Activated CD4-positive, alpha-beta memory T cell treated with anti-CD3 and anti-CD28 coated beads, Interleukin-2, amount 10 ng/mL, durations not matched to agents 7 days and 5 days (primary cell): Measurements from ENCODE around the gene CXCL17. TPM values are rescaled to one million over a fixed set of nuclear protein-coding genes. Genes with fewer than 3 reads are reported as not detected.

Experiments used
- CTCF ChIA-PET: fragments of 350-600 bp; sonication (Branson Sonifier 250); formaldehyde crosslinking; loops from one replicate; lab custom pipeline; 2021; ENCODE audit warnings: antibody characterized with exemption, inconsistent platforms; lab: Charles Lee
- POLR2A ChIA-PET: fragments of 350-600 bp; sonication (Branson Sonifier 250); formaldehyde crosslinking; loops from one replicate; lab custom pipeline; 2021; ENCODE audit warnings: antibody characterized with exemption; lab: Charles Lee
- DNase-seq: peaks from one replicate; pipeline ENCODE4 v3.0.0-alpha.2; 2020
- H3K27ac Mint-ChIP-seq: one replicate; pipeline ENCODE4 v1.8.0; 2021; ENCODE audit warnings: mild to moderate bottlenecking, mixed read lengths
- H3K27me3 Mint-ChIP-seq: one replicate; pipeline ENCODE4 v1.8.0; 2021; ENCODE audit warnings: mixed read lengths
- H3K36me3 Mint-ChIP-seq: one replicate; pipeline ENCODE4 v1.8.0; 2021; ENCODE audit warnings: low read depth, mixed read lengths
- H3K4me1 Mint-ChIP-seq: one replicate; pipeline ENCODE4 v1.8.0; 2021; ENCODE audit warnings: mixed read lengths
- H3K4me3 Mint-ChIP-seq: one replicate; pipeline ENCODE4 v1.8.0; 2021; ENCODE audit warnings: mild to moderate bottlenecking, mixed read lengths
- H3K9me3 Mint-ChIP-seq: one replicate; pipeline ENCODE4 v1.8.0; 2021; ENCODE audit warnings: mixed read lengths
- total RNA-seq, 2 experiments: library from RNA; stranded (reverse); gene quantifications; one replicate each; pipeline ENCODE4 v1.2.3, GENCODE V29; 2021

CXCL17 gene
- total RNA-seq, 2 experiments from 2014 or later: not detected

GRCh38 chr19:42421591-42422031, 21.1 kb downstream of the CXCL17 start:
- no peak overlapping the region for H3K27ac Mint-ChIP-seq
- H3K9me3 Mint-ChIP-seq: no peaks in the 10 kb centered on the region
- ChIA-PET CTCF (interaction anchor here (1.2 to 2.7 kb wide), 5 partner anchors 17 to 313 kb away, joined by 4 to 18 read pairs (median 4); no protein-coding TSS in a partner anchor), POLR2A (no interaction called here)
- peaks cover 4% of the 10 kb centered on the region for H3K27me3 Mint-ChIP-seq
- peaks cover 4% of the 10 kb centered on the region for H3K36me3 Mint-ChIP-seq
- DNase-seq: no peak
- H3K4me3 Mint-ChIP-seq: peak overlapping the region; percentile 87
- H3K4me1 Mint-ChIP-seq: peaks cover 42% of the 10 kb centered on the region

- Mint-ChIP-seq H3K4me3 (no peak overlapping the region), H3K27ac (peak overlapping the region; percentile 18), H3K4me1 (peaks cover 42% of the 10 kb centered on the region), H3K36me3 (peaks cover 4% of the 10 kb centered on the region), H3K27me3 (peaks cover under 1% of the 10 kb centered on the region), H3K9me3 (no peaks in the 10 kb centered on the region)
- DNase-seq: no peak
- ChIA-PET CTCF (interaction anchor here (1.2 to 4.3 kb wide), 9 partner anchors 13 to 312 kb away, joined by 4 to 35 read pairs (median 8); partner anchors contain the start of gene CEACAM1), POLR2A (no interaction called here)
These were observed 21.6 kb downstream of the CXCL17 start for GRCh38 chr19:42421101-42421500.

- peak overlapping the region; percentile 49 for H3K27ac Mint-ChIP-seq
- H3K27me3 Mint-ChIP-seq: no peaks in the 10 kb centered on the region
- ChIA-PET CTCF (interaction anchor here (0.6 to 4.3 kb wide), 21 partner anchors 12 to 1162 kb away, joined by 3 to 35 read pairs (median 6); partner anchors contain the start of genes CEACAM1 and POU2F2), POLR2A (interaction anchor here (0.9 to 1.4 kb wide), 5 partner anchors 14 to 109 kb away, joined by 3 to 4 read pairs (median 3); no protein-coding TSS in a partner anchor)
- peaks cover 4% of the 10 kb centered on the region for H3K36me3 Mint-ChIP-seq
- peak; percentile 85 for DNase-seq
- no peak overlapping the region for H3K4me3 Mint-ChIP-seq
- H3K9me3 Mint-ChIP-seq: no peaks in the 10 kb centered on the region
- peaks cover 42% of the 10 kb centered on the region for H3K4me1 Mint-ChIP-seq
These were observed 22.6 kb downstream of the CXCL17 start for GRCh38 chr19:42420055-42420544.

- peaks cover 40% of the 10 kb centered on the region for H3K4me1 Mint-ChIP-seq
- no peaks in the 10 kb centered on the region for H3K27me3 Mint-ChIP-seq
- peaks cover 4% of the 10 kb centered on the region for H3K36me3 Mint-ChIP-seq
- ChIA-PET POLR2A (interaction anchor here (1.0 to 1.4 kb wide), 4 partner anchors 19 to 110 kb away, joined by 3 to 4 read pairs (median 4); no protein-coding TSS in a partner anchor), CTCF (interaction anchor here (1.1 to 4.3 kb wide), 10 partner anchors 12 to 110 kb away, joined by 3 to 35 read pairs (median 10); partner anchors contain the start of gene CEACAM1)
- no peak overlapping the region for H3K4me3 Mint-ChIP-seq
- no peak for DNase-seq
- H3K9me3 Mint-ChIP-seq: no peaks in the 10 kb centered on the region
- no peak overlapping the region for H3K27ac Mint-ChIP-seq
These were observed 23.4 kb downstream of the CXCL17 start for GRCh38 chr19:42419309-42419708.

- Mint-ChIP-seq H3K27ac (no peak overlapping the region), H3K36me3 (peaks cover 14% of the 10 kb centered on the region), H3K27me3 (no peaks in the 10 kb centered on the region), H3K4me3 (no peak overlapping the region), H3K4me1 (peaks cover 3% of the 10 kb centered on the region), H3K9me3 (no peaks in the 10 kb centered on the region)
- CTCF ChIA-PET: interaction anchor here (1.1 kb wide), 1 partner anchor 10 kb away, joined by 3 read pairs; no protein-coding TSS in a partner anchor
- DNase-seq: no peak
- POLR2A ChIA-PET: interaction anchor here (1.0 kb wide), 1 partner anchor 15 kb away, joined by 4 read pairs; no protein-coding TSS in a partner anchor
These were observed 30.1 kb downstream of the CXCL17 start for GRCh38 chr19:42412661-42413076.

GRCh38 chr19:42412227-42412626, 30.5 kb downstream of the CXCL17 start:
- Mint-ChIP-seq H3K27ac (no peak overlapping the region), H3K36me3 (peaks cover 16% of the 10 kb centered on the region), H3K27me3 (no peaks in the 10 kb centered on the region), H3K4me3 (no peak overlapping the region), H3K9me3 (no peaks in the 10 kb centered on the region), H3K4me1 (peaks cover 3% of the 10 kb centered on the region)
- POLR2A ChIA-PET: interaction anchor here (1.0 kb wide), 1 partner anchor 15 kb away, joined by 4 read pairs; no protein-coding TSS in a partner anchor
- CTCF ChIA-PET: no interaction called here
- DNase-seq: no peak

- no peak overlapping the region for H3K4me3 Mint-ChIP-seq
- peaks cover 3% of the 10 kb centered on the region for H3K4me1 Mint-ChIP-seq
- no peaks in the 10 kb centered on the region for H3K27me3 Mint-ChIP-seq
- POLR2A ChIA-PET: interaction anchor here (0.8 kb wide), 1 partner anchor 10 kb away, joined by 4 read pairs; no protein-coding TSS in a partner anchor
- peaks cover 21% of the 10 kb centered on the region for H3K36me3 Mint-ChIP-seq
- no peaks in the 10 kb centered on the region for H3K9me3 Mint-ChIP-seq
- H3K27ac Mint-ChIP-seq: no peak overlapping the region
- no peak for DNase-seq
- CTCF ChIA-PET: no interaction called here
These were observed 31.1 kb downstream of the CXCL17 start for GRCh38 chr19:42411581-42412178.

GRCh38 chr19:42410371-42410770, 32.4 kb downstream of the CXCL17 start:
- H3K4me1 Mint-ChIP-seq: peaks cover 3% of the 10 kb centered on the region
- no peak overlapping the region for H3K27ac Mint-ChIP-seq
- POLR2A ChIA-PET: no interaction called here
- H3K36me3 Mint-ChIP-seq: peaks cover 27% of the 10 kb centered on the region
- CTCF ChIA-PET: no interaction called here
- no peak for DNase-seq
- H3K4me3 Mint-ChIP-seq: no peak overlapping the region
- H3K27me3 Mint-ChIP-seq: no peaks in the 10 kb centered on the region
- no peaks in the 10 kb centered on the region for H3K9me3 Mint-ChIP-seq

- POLR2A ChIA-PET: no interaction called here
- peaks cover 33% of the 10 kb centered on the region for H3K36me3 Mint-ChIP-seq
- no peak overlapping the region for H3K27ac Mint-ChIP-seq
- no peak for DNase-seq
- CTCF ChIA-PET: no interaction called here
- no peaks in the 10 kb centered on the region for H3K9me3 Mint-ChIP-seq
- H3K27me3 Mint-ChIP-seq: no peaks in the 10 kb centered on the region
- no peak overlapping the region for H3K4me3 Mint-ChIP-seq
- H3K4me1 Mint-ChIP-seq: peaks cover 3% of the 10 kb centered on the region
These were observed 33.3 kb downstream of the CXCL17 start for GRCh38 chr19:42409477-42409876.

GRCh38 chr19:42407816-42408175, 35.0 kb downstream of the CXCL17 start:
- no peak overlapping the region for H3K27ac Mint-ChIP-seq
- H3K27me3 Mint-ChIP-seq: no peaks in the 10 kb centered on the region
- H3K9me3 Mint-ChIP-seq: no peaks in the 10 kb centered on the region
- H3K36me3 Mint-ChIP-seq: peaks cover 39% of the 10 kb centered on the region
- H3K4me3 Mint-ChIP-seq: no peak overlapping the region
- no peak for DNase-seq
- ChIA-PET POLR2A (no interaction called here), CTCF (interaction anchor here (1.8 kb wide), 1 partner anchor 12 kb away, joined by 6 read pairs; no protein-coding TSS in a partner anchor)
- H3K4me1 Mint-ChIP-seq: peaks cover 3% of the 10 kb centered on the region

GRCh38 chr19:42407085-42407815, 35.5 kb downstream of the CXCL17 start:
- DNase-seq: no peak
- H3K27me3 Mint-ChIP-seq: no peaks in the 10 kb centered on the region
- H3K9me3 Mint-ChIP-seq: no peaks in the 10 kb centered on the region
- POLR2A ChIA-PET: interaction anchor here (2.2 kb wide), 1 partner anchor 11 kb away, joined by 10 read pairs; no protein-coding TSS in a partner anchor
- H3K36me3 Mint-ChIP-seq: peaks cover 40% of the 10 kb centered on the region
- CTCF ChIA-PET: interaction anchor here (1.8 kb wide), 1 partner anchor 13 kb away, joined by 6 read pairs; no protein-coding TSS in a partner anchor
- peaks cover 5% of the 10 kb centered on the region for H3K4me1 Mint-ChIP-seq
- H3K27ac Mint-ChIP-seq: no peak overlapping the region
- H3K4me3 Mint-ChIP-seq: no peak overlapping the region

GRCh38 chr19:42406111-42406510, 36.6 kb downstream of the CXCL17 start:
- no peak overlapping the region for H3K27ac Mint-ChIP-seq
- H3K27me3 Mint-ChIP-seq: no peaks in the 10 kb centered on the region
- DNase-seq: no peak
- H3K4me3 Mint-ChIP-seq: no peak overlapping the region
- peaks cover 13% of the 10 kb centered on the region for H3K4me1 Mint-ChIP-seq
- H3K9me3 Mint-ChIP-seq: no peaks in the 10 kb centered on the region
- H3K36me3 Mint-ChIP-seq: peaks cover 40% of the 10 kb centered on the region
- ChIA-PET CTCF (interaction anchor here (1.8 kb wide), 1 partner anchor 14 kb away, joined by 6 read pairs; no protein-coding TSS in a partner anchor), POLR2A (interaction anchor here (0.8 to 2.2 kb wide), 2 partner anchors 10 to 14 kb away, joined by 3 to 10 read pairs; no protein-coding TSS in a partner anchor)
